B cell (primary cell): ENCODE data around the gene DAZAP2. TPM values are rescaled to one million over a fixed set of nuclear protein-coding genes. Genes with fewer than 3 reads are reported as not detected.
"Not testable (repeated sequence)": the region's sequence is repeated elsewhere in the genome, so short reads cannot be mapped to it uniquely, and the experiment has no call there.

Source experiments
- ATAC-seq: fragments of 200-7000 bp; cut with Tn5 transposase; one replicate; pipeline ENCODE4 v1.10.0; 2021; ENCODE audit warnings: low read depth, mild to moderate bottlenecking, moderate number of reproducible peaks, moderate library complexity
- CTCF ChIA-PET: fragments of 350-600 bp; sonication (Branson Sonifier 250); formaldehyde crosslinking; loops from one replicate; lab custom pipeline; 2021; ENCODE audit warnings: antibody characterized with exemption, inconsistent platforms; lab: Charles Lee
- POLR2A ChIA-PET: fragments of 350-600 bp; sonication (Branson Sonifier 250); formaldehyde crosslinking; loops from one replicate; lab custom pipeline; 2021; ENCODE audit warnings: antibody characterized with exemption; lab: Charles Lee
- DNase-seq: peaks from one replicate; pipeline ENCODE4 v3.0.0; 2013
- H2AFZ ChIP-seq: 2 replicates; pipeline ENCODE4 v1.6.1; 2012; ENCODE audit warnings: mild to moderate bottlenecking, low read depth, low read length; ENCODE audit not compliant: insufficient read depth, poor library complexity, severe bottlenecking
- H3K27ac ChIP-seq, 2 donors: 1 replicate in 1 of 2; 2 replicates in 1 of 2; pipeline ENCODE4 v1.5.1; 2012 to 2013; ENCODE audit warnings: low read length in 2 of 2, mild to moderate bottlenecking in 2 of 2, moderate library complexity in 1 of 2
- H3K27me3 ChIP-seq, 4 experiments: fragments of 200-600 bp in 1 of 4; sonication (generic) in 1 of 4; replicated peaks in 1 of 4; 1 replicate in 2 of 4; 2 replicates in 2 of 4; pipeline versions ENCODE4 v1.6.1 to v1.7.0; 2013 to 2016; ENCODE audit warnings: low read length in 3 of 4, mild to moderate bottlenecking in 2 of 4, mixed read lengths in 1 of 4, moderate library complexity in 1 of 4; ENCODE audit not compliant: insufficient read depth in 4 of 4, control insufficient read depth in 3 of 4; ENCODE audit errors: control extremely low read depth in 1 of 4
- H3K36me3 ChIP-seq, 2 experiments: replicated peaks in 1 of 2; 1 replicate in 1 of 2; 2 replicates in 1 of 2; pipeline versions ENCODE4 v1.6.1 to v1.7.1; 2013; ENCODE audit warnings: low read length in 1 of 2; ENCODE audit not compliant: insufficient read depth in 2 of 2, control insufficient read depth in 1 of 2; ENCODE audit errors: control extremely low read depth in 1 of 2, extremely low read depth in 1 of 2
- H3K4me1 ChIP-seq, 2 donors: fragments of 200-600 bp in 1 of 2; sonication (generic) in 1 of 2; 1 replicate in 1 of 2; 2 replicates in 1 of 2; pipeline versions ENCODE4 v1.5.1 to v1.6.1; 2013 to 2017; ENCODE audit warnings: low read length in 2 of 2; ENCODE audit not compliant: control insufficient read depth in 2 of 2, insufficient read depth in 2 of 2
- H3K4me2 ChIP-seq: replicated peaks from 2 replicates; pipeline ENCODE3; 2012; ENCODE audit warnings: mild to moderate bottlenecking, low read depth, low read length; ENCODE audit not compliant: poor library complexity, severe bottlenecking
- H3K4me3 ChIP-seq, 5 experiments: fragments of 200-600 bp in 1 of 5; sonication (generic) in 1 of 5; 1 replicate in 3 of 5; 2 replicates in 2 of 5; pipeline versions ENCODE4 v1.5.1 to v1.7.0; 2011 to 2016; ENCODE audit warnings: low read length in 4 of 5, mild to moderate bottlenecking in 4 of 5, low read depth in 2 of 5, control low read depth in 1 of 5, moderate library complexity in 1 of 5; ENCODE audit not compliant: insufficient read depth in 1 of 5; ENCODE audit errors: control extremely low read depth in 1 of 5, extremely low read depth in 1 of 5
- H3K79me2 ChIP-seq: fragments of 200-600 bp; sonication (generic); one replicate; pipeline ENCODE4 v1.6.0; 2016; ENCODE audit warnings: low read length; ENCODE audit not compliant: control insufficient read depth, insufficient read depth
- H3K9ac ChIP-seq: fragments of 200-600 bp; sonication (generic); 2 replicates; pipeline ENCODE4 v1.6.1; 2017; ENCODE audit warnings: mild to moderate bottlenecking, low read length, moderate library complexity
- H3K9me3 ChIP-seq, 3 donors: one replicate each; pipeline versions ENCODE4 v1.6.1 to v1.7.1; 2013; ENCODE audit warnings: low read length in 2 of 3; ENCODE audit not compliant: control insufficient read depth in 2 of 3, insufficient read depth in 1 of 3; ENCODE audit errors: control extremely low read depth in 1 of 3
- H4K20me1 ChIP-seq: 2 replicates; pipeline ENCODE4 v1.6.0; 2012; ENCODE audit warnings: mild to moderate bottlenecking, low read length; ENCODE audit not compliant: insufficient read depth, control insufficient read depth, poor library complexity, severe bottlenecking
- H3K27ac Mint-ChIP-seq: one replicate; pipeline ENCODE4 v1.8.0; 2021; ENCODE audit warnings: mixed read lengths
- H3K27me3 Mint-ChIP-seq: one replicate; pipeline ENCODE4 v1.8.0; 2021; ENCODE audit warnings: mixed read lengths
- H3K4me1 Mint-ChIP-seq: one replicate; pipeline ENCODE4 v1.8.0; 2021; ENCODE audit warnings: mixed read lengths
- H3K4me3 Mint-ChIP-seq: one replicate; pipeline ENCODE4 v1.8.0; 2021; ENCODE audit warnings: mixed read lengths
- H3K9me3 Mint-ChIP-seq: one replicate; pipeline ENCODE4 v1.8.0; 2022; ENCODE audit warnings: mixed read lengths; ENCODE audit not compliant: insufficient read depth
- WGBS: methylation state at CpG from one replicate; pipeline ENCODE4 v1.1.5; 2013; ENCODE audit warnings: missing lambda C conversion rate; ENCODE audit not compliant: insufficient coverage; 5-methylcytosine and 5-hydroxymethylcytosine counted together
- intact Hi-C: fragments of 100-400 bp; cut with micrococcal nuclease; formaldehyde crosslinking; loops from one replicate; pipeline ENCODE4 v1.10.0; 2022
- polyA plus RNA-seq: library from polyadenylated mRNA; depleted of rRNA; stranded (reverse); fragments of >200 nt; gene quantifications from 2 replicates; pipeline ENCODE4 v1.2.3, GENCODE V29; 2012
- total RNA-seq, 2 donors: library from RNA; stranded (reverse); fragments of 120-200 nt in 1 of 2; gene quantifications; 1 replicate in 1 of 2; 2 replicates in 1 of 2; pipeline versions ENCODE4 v1.2.3 to v1.2.4, GENCODE V29; 2013 to 2022

DAZAP2 gene
- total and polyA plus RNA-seq, 2 donors (not counting 1 experiment from before 2014, with no cell fraction given), result 233 to 620 TPM

DNA sequence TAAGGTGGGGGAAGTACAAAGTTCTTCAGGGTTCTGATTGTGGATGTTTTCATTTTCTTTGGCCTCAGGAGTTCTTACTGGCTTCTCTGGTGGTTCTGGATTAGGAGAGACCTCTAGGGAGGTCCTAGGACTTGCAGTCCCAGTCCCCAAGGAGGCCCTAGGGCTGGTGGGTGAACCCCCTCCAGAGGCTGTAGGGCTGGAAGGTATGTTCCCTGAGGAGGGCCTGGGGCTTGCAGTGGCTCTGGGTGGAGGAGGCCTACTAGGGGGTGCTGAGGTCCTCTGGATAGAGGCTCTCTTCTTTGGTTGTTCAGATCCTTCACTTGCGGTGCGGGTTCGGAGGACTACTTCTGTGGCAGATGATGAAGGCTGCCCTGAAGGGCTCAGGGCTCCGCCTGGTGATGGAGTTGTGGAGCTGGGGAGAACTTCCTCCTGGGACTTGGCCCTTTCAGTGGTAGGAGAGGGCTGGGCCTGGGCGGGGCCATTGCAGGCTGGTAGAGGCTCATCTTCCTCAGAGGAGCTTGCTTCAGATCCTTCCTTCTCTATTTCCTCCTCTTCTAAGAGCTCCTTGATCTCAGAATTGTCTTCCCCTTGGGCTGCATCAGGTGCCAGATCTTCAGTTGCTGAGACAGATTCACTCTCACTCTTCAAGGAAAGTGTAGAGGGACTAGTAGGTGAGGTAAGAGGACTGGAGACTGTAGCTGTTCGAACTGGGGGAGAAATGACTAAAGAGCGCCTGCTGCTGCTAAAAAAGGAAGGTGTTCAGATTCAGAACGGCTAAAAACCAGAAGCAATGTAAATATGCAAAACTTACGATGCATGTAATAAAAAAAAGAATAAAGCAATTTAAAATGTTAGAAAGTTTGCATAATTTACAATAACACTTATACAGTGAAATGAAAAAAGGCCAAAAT lies 53.2 kb downstream of the DAZAP2 start:
- not testable (repeated sequence) for H3K27ac ChIP-seq, H4K20me1 ChIP-seq, H3K27me3 ChIP-seq, H3K9me3 ChIP-seq, H2AFZ ChIP-seq, H3K27me3 Mint-ChIP-seq, H3K9me3 Mint-ChIP-seq, H3K79me2 ChIP-seq, H3K4me1 ChIP-seq, H3K4me3 ChIP-seq, H3K9ac ChIP-seq
- Histone ChIP-seq H3K36me3 (peaks cover 2 to 58% of the 10 kb centered on the region in 2 experiments), H3K4me2 (peak overlapping the region; percentile 26)
- Mint-ChIP-seq H3K27ac (peak overlapping the region; percentile 81), H3K4me1 (peaks cover 11% of the 10 kb centered on the region), H3K4me3 (peak overlapping the region; percentile 57)
- 73% methylated on average over 3 of the region's 9 CpGs for WGBS
- ChIA-PET POLR2A (interaction anchor here (0.6 kb wide), 1 partner anchor 528 kb away, joined by 7 read pairs; the partner anchor contains the start of gene ATF1), CTCF (interaction anchor here (0.5 to 3.3 kb wide), 9 partner anchors 9 to 514 kb away, joined by 3 to 30 read pairs (median 4); no protein-coding TSS in a partner anchor)
- ATAC-seq (peak; percentile 78), DNase-seq (peak; percentile 25)
- intact Hi-C loops, result loop anchor here (1.0 kb wide), 2 partner anchors 49 to 245 kb away; no protein-coding TSS in a partner anchor

Other genes with a start within 250 kb of the DAZAP2 start
- 42.0 and 45.7 TPM in 2 replicates for gene SLC11A2, start 212.4 kb upstream of the DAZAP2 start, total RNA-seq
- 19.7 and 21.9 TPM in 2 replicates for gene SLC11A2, start 212.4 kb upstream of the DAZAP2 start, polyA plus RNA-seq
- gene LETMD1, start 190.5 kb upstream of the DAZAP2 start, total RNA-seq, result 101 and 105 TPM in 2 replicates
- gene LETMD1, start 190.5 kb upstream of the DAZAP2 start, polyA plus RNA-seq, result 94.7 and 98.3 TPM in 2 replicates
- 49.8 and 52.3 TPM in 2 replicates for gene CSRNP2, start 155.2 kb upstream of the DAZAP2 start, total RNA-seq
- gene CSRNP2, start 155.2 kb upstream of the DAZAP2 start, polyA plus RNA-seq, result 10.0 and 10.3 TPM in 2 replicates
- gene TFCP2, start 65.7 kb upstream of the DAZAP2 start, total RNA-seq, result 37.0 and 38.8 TPM in 2 replicates
- 12.1 and 15.3 TPM in 2 replicates for gene TFCP2, start 65.7 kb upstream of the DAZAP2 start, polyA plus RNA-seq
- 57.5 and 62.6 TPM in 2 replicates for gene POU6F1, start 20.8 kb upstream of the DAZAP2 start, total RNA-seq
- gene POU6F1, start 20.8 kb upstream of the DAZAP2 start, polyA plus RNA-seq, result 16.4 and 27.7 TPM in 2 replicates
- 8.0 and 10.4 TPM in 2 replicates for gene SMAGP, start 31.6 kb downstream of the DAZAP2 start, total RNA-seq
- 15.0 and 21.6 TPM in 2 replicates for gene SMAGP, start 31.6 kb downstream of the DAZAP2 start, polyA plus RNA-seq
- gene BIN2, start 85.3 kb downstream of the DAZAP2 start, total RNA-seq, result 40.1 and 41.5 TPM in 2 replicates
- 100 and 101 TPM in 2 replicates for gene BIN2, start 85.3 kb downstream of the DAZAP2 start, polyA plus RNA-seq
- not detected in 2 replicates for gene CELA1, start 107.9 kb downstream of the DAZAP2 start, total RNA-seq
- not detected in 2 replicates for gene CELA1, start 107.9 kb downstream of the DAZAP2 start, polyA plus RNA-seq
- gene GALNT6, start 152.6 kb downstream of the DAZAP2 start, total RNA-seq, result 8.5 and 9.0 TPM in 2 replicates
- gene GALNT6, start 152.6 kb downstream of the DAZAP2 start, polyA plus RNA-seq, result 10.3 and 11.5 TPM in 2 replicates
- gene SLC4A8, start 186.0 kb downstream of the DAZAP2 start, total RNA-seq, result 3.0 and 3.2 TPM in 2 replicates
- gene SLC4A8, start 186.0 kb downstream of the DAZAP2 start, polyA plus RNA-seq, result 3.1 and 4.2 TPM in 2 replicates